HFF-Myc (cell line): ENCODE data around the gene MARK2.

Experiments used
- DNase-seq: peaks from one replicate; pipeline ENCODE4 v3.0.0-alpha.2; 2011; ENCODE audit warnings: low read depth; ENCODE audit errors: extremely low read depth
- H3K4me3 ChIP-seq: replicated peaks from 2 replicates; pipeline ENCODE4 v1.5.1; 2011; ENCODE audit warnings: low read depth, mild to moderate bottlenecking, control low read depth, low read length
- CTCF ChIP-seq: IDR thresholded peaks from 2 replicates; pipeline ENCODE4 v1.5.1; 2012; ENCODE audit warnings: mild to moderate bottlenecking, low read depth, low read length, control low read depth; ENCODE audit errors: missing control alignments

The MARK2 gene

GRCh38 chr11:63837027-63837688 lies 1.8 kb upstream of the MARK2 start:
- DNase-seq = peak; percentile 67
- no peak overlapping the region for H3K4me3 ChIP-seq
- TF ChIP-seq CTCF = peak; percentile 90

- no peak for DNase-seq
- no peak overlapping the region for H3K4me3 ChIP-seq
These were observed 1.2 kb upstream of the MARK2 start for GRCh38 chr11:63837739-63838138.

DNA sequence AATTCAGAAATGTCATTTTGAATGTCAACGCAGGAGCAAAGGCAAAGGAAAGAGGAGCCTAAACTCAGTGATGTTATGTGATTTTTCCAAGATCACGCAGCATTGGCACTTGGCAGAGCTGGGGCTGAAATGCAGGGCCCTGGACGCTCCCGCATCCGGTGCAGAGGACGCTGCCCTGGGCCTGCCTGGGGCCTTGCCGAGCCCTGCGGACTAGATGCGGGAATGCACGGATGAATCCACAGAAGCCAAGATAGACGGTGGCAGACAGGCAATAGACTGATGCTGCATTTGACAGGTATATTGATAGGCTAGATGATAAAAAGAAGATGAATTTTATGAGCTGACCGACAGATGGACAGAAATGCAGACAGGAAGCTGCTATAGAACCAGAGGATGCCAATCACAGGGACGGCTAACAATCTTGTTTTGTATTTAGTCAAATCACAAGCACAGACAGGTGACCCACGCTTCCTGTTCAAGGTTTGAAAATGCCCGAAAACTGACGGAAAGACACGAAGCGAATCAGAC lies 696 bp upstream of the MARK2 start:
- no peak for DNase-seq
- TF ChIP-seq CTCF = no peak
- peak overlapping the region; percentile 28 for H3K4me3 ChIP-seq

More at GRCh38 chr11:63837739-63838138, 1.2 kb upstream of the MARK2 start:
- TF ChIP-seq CTCF = no peak

- TF ChIP-seq CTCF = no peak
- peak overlapping the region; percentile 71 for H3K4me3 ChIP-seq
- DNase-seq = no peak
These were observed 822 bp downstream of the MARK2 start for GRCh38 chr11:63839508-63840355.

- peak overlapping the region; percentile 71 for H3K4me3 ChIP-seq
- DNase-seq = no peak
- TF ChIP-seq CTCF = no peak
These were observed 1.6 kb downstream of the MARK2 start for GRCh38 chr11:63840356-63841060.

DNA sequence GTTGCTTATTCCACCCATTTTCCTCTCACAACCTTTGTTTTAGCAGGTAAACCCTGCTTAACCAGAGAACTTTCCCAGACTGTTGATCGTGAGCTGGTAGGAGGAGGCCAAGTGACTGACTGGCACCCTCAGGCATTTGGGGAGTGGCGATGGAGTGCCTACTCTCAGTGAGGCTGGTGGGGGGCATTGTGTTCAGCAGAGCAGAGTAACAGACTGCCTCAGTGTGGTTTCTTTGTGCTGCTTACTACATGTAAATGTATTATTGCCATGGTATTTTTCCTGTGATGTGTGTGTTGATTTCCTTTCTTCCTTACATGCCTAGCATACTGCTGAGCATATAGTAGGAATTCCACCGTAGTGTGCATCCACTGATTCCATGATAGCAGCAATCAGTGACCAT lies 2.6 kb downstream of the MARK2 start:
- no peak for DNase-seq
- H3K4me3 ChIP-seq = peak overlapping the region; percentile 71
- no peak for TF ChIP-seq CTCF
